HUES64 (cell line): Measurements from ENCODE around the gene TIMELESS. TPM values are rescaled to one million over a fixed set of nuclear protein-coding genes. Genes with fewer than 3 reads are reported as not detected.
"Not testable (repeated sequence)": the region's sequence is repeated elsewhere in the genome, so short reads cannot be mapped to it uniquely, and the experiment has no call there.

Experiments
- H3K27ac ChIP-seq: 2 replicates; pipeline ENCODE4 v1.7.0; 2013; ENCODE audit warnings: low read depth, low read length, inconsistent platforms
- H3K27me3 ChIP-seq: 2 replicates; pipeline ENCODE4 v1.6.1; 2013; ENCODE audit warnings: mild to moderate bottlenecking, low read length; ENCODE audit not compliant: insufficient read depth
- H3K36me3 ChIP-seq: 2 replicates; pipeline ENCODE4 v1.6.1; 2013; ENCODE audit warnings: mild to moderate bottlenecking, low read length; ENCODE audit not compliant: insufficient read depth
- H3K4me1 ChIP-seq: 2 replicates; pipeline ENCODE4 v1.6.1; 2013; ENCODE audit warnings: mild to moderate bottlenecking, low read length, moderate library complexity; ENCODE audit not compliant: insufficient read depth
- H3K4me3 ChIP-seq: 2 replicates; pipeline ENCODE4 v1.5.1; 2013; ENCODE audit warnings: mild to moderate bottlenecking, low read length, moderate library complexity
- H3K9ac ChIP-seq: 2 replicates; pipeline ENCODE4 v1.6.1; 2013; ENCODE audit warnings: mild to moderate bottlenecking, low read depth, low read length
- H3K9me3 ChIP-seq: 2 replicates; pipeline ENCODE4 v1.6.1; 2013; ENCODE audit warnings: low read depth, low read length; ENCODE audit not compliant: insufficient read depth
- WGBS: fragments of 150-250, 120-280 bp; methylation state at CpG from one replicate; pipeline ENCODE4 v1.1.7; 2013; ENCODE audit warnings: missing lambda C conversion rate; 5-methylcytosine and 5-hydroxymethylcytosine counted together
- polyA plus RNA-seq, 2 experiments: library from polyadenylated mRNA; stranded (reverse); fragments of 50-300 nt; gene quantifications; one replicate each; pipeline ENCODE4 v1.2.3, GENCODE V29; 2013

TIMELESS gene, protein sequence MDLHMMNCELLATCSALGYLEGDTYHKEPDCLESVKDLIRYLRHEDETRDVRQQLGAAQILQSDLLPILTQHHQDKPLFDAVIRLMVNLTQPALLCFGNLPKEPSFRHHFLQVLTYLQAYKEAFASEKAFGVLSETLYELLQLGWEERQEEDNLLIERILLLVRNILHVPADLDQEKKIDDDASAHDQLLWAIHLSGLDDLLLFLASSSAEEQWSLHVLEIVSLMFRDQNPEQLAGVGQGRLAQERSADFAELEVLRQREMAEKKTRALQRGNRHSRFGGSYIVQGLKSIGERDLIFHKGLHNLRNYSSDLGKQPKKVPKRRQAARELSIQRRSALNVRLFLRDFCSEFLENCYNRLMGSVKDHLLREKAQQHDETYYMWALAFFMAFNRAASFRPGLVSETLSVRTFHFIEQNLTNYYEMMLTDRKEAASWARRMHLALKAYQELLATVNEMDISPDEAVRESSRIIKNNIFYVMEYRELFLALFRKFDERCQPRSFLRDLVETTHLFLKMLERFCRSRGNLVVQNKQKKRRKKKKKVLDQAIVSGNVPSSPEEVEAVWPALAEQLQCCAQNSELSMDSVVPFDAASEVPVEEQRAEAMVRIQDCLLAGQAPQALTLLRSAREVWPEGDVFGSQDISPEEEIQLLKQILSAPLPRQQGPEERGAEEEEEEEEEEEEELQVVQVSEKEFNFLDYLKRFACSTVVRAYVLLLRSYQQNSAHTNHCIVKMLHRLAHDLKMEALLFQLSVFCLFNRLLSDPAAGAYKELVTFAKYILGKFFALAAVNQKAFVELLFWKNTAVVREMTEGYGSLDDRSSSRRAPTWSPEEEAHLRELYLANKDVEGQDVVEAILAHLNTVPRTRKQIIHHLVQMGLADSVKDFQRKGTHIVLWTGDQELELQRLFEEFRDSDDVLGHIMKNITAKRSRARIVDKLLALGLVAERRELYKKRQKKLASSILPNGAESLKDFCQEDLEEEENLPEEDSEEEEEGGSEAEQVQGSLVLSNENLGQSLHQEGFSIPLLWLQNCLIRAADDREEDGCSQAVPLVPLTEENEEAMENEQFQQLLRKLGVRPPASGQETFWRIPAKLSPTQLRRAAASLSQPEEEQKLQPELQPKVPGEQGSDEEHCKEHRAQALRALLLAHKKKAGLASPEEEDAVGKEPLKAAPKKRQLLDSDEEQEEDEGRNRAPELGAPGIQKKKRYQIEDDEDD
- polyA plus RNA-seq (2013, experiment 1 of 2): 63.8 TPM
- 62.1 TPM for polyA plus RNA-seq (2013, experiment 2 of 2)

- Histone ChIP-seq H3K4me1 (peaks cover 15% of the 10 kb centered on the region; the same call in 1 of the 2 replicates), H3K4me3 (peak within 1 kb of the TSS; percentile 85), H3K9ac (peak within 1 kb of the TSS; percentile 97), H3K36me3 (peaks cover 17% of the 10 kb centered on the region; the same call in 1 of the 2 replicates), H3K27ac (peak within 1 kb of the TSS; percentile 99), H3K9me3 (peaks cover 8% of the 10 kb centered on the region; the same call in 1 of the 2 replicates), H3K27me3 (no peaks in the 10 kb centered on the region)
- under 1% methylated on average over 57 of the region's 58 CpGs for WGBS
These were observed at the start of gene TIMELESS for GRCh38 chr12:56448860-56449621. Gene TIMELESS, minus strand, starts transcription at chr12:56449426. Its CDS starts 15,256 bp downstream, at chr12:56434170.

DNA sequence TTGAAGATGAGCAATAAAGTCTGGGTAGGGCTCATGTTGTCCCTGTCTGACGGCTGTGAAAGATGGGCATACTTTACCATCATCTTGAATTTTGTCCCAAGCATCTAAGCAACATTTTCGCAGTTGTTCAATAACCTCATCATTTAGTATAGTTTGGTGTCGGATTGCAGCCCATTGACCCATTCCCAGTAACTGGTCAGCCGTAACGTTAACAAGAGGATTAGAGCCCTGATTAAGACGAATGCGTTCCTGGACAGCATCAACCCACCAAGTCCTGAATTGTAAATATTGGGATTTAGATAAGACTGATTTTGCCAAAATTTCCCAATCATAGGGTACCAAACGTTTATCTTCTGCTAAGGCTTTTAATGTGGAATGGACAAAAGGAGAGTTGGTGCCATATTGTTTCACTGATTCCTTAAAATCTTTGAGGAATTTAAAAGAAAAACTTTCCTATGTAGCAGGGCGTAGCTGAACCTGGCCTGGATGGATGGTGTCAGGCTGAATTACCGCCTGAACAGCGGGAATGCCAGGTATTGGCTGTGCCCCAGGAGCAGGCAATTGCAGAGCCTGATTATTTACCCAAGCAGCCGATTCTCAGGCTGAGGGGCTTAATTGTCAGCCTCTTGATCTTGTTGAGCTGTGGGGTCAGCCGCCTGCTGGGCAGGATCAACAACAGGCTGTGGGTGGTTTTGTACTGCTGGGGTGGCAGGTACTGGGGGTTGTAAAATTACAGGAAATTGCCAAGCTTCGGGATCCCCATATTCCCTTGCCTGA is 49.1 kb upstream of the TIMELESS start:
- H3K9ac ChIP-seq, H3K4me1 ChIP-seq, H3K27ac ChIP-seq, H3K27me3 ChIP-seq, H3K36me3 ChIP-seq, H3K4me3 ChIP-seq: not testable (repeated sequence)
- H3K9me3 ChIP-seq: peaks cover 11% of the 10 kb centered on the region; the same call in 1 of the 2 replicates
- 65% methylated on average over 10 of the region's 14 CpGs for WGBS

- peaks cover 11% of the 10 kb centered on the region for H3K27me3 ChIP-seq
- 18% methylated on average over 12 of the region's 17 CpGs for WGBS
- not testable (repeated sequence) for H3K4me1 ChIP-seq, H3K27ac ChIP-seq, H3K36me3 ChIP-seq, H3K9ac ChIP-seq, H3K4me3 ChIP-seq
- peaks cover 11% of the 10 kb centered on the region; the same call in 1 of the 2 replicates for H3K9me3 ChIP-seq
These were observed 47.5 kb upstream of the TIMELESS start for GRCh38 chr12:56496704-56497103.

- WGBS: 94% methylated on average over 27 of the region's 27 CpGs
- H3K4me3 ChIP-seq, H3K27ac ChIP-seq, H3K36me3 ChIP-seq, H3K9ac ChIP-seq, H3K4me1 ChIP-seq: not testable (repeated sequence)
- H3K9me3 ChIP-seq: peaks cover 11% of the 10 kb centered on the region; the same call in 1 of the 2 replicates
- H3K27me3 ChIP-seq: peaks cover 29% of the 10 kb centered on the region
These were observed 45.3 kb upstream of the TIMELESS start for GRCh38 chr12:56494481-56494880.

DNA sequence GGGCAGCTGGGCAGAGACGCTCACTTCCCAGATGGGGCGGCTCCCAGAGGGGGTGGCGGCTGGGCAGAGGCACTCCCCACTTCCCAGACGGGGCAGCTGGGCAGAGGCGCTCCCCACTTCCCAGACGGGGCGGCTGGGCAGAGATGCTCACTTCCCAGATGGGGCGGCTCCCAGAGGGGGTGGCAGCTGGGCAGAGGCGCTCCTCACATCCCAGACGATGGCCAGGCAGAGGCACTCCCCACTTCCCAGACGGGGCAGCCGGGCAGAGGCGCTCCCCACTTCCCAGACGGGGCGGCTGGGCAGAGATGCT is 44.8 kb upstream of the TIMELESS start:
- WGBS: 93% methylated on average over 15 of the region's 15 CpGs
- not testable (repeated sequence) for H3K27ac ChIP-seq, H3K36me3 ChIP-seq, H3K4me3 ChIP-seq, H3K9ac ChIP-seq, H3K4me1 ChIP-seq
- Histone ChIP-seq H3K27me3 (peaks cover 31% of the 10 kb centered on the region), H3K9me3 (peaks cover 12% of the 10 kb centered on the region; the same call in 1 of the 2 replicates)

DNA sequence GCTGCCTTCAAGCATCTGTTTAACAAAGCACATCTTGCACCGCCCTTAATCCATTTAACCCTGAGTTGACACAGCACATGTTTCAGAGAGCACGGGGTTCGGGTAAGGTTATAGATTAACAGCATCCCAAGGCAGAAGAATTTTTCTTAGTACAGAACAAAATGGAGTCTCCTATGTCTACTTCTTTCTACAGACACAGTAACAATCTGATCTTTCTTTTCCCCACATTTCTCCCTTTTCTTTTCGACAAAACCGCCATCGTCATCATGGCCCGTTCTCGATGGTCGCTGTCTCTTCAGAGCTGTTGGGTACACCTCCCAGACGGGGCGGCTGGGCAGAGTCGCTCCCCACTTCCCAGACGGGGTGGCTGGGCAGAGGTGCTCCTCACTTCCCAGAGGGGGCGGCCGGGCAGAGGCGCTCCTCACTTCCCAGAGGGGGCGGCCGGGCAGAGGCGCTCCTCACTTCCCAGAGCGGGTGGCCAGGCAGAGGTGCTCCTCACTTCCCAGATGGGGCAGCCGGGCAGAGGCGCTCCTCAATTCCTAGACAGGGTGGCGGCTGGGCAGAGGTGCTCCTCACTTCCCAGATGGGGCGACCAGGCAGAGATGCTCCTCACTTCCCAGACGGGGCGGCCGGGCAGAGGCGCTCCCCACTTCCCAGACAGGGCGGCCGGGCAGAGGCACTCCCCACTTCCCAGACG is 44.3 kb upstream of the TIMELESS start:
- not testable (repeated sequence) for H3K4me1 ChIP-seq, H3K27ac ChIP-seq, H3K36me3 ChIP-seq, H3K4me3 ChIP-seq, H3K9ac ChIP-seq
- WGBS: 86% methylated on average over 31 of the region's 31 CpGs
- Histone ChIP-seq H3K27me3 (peaks cover 36% of the 10 kb centered on the region), H3K9me3 (peaks cover 17% of the 10 kb centered on the region; the same call in 1 of the 2 replicates)

DNA sequence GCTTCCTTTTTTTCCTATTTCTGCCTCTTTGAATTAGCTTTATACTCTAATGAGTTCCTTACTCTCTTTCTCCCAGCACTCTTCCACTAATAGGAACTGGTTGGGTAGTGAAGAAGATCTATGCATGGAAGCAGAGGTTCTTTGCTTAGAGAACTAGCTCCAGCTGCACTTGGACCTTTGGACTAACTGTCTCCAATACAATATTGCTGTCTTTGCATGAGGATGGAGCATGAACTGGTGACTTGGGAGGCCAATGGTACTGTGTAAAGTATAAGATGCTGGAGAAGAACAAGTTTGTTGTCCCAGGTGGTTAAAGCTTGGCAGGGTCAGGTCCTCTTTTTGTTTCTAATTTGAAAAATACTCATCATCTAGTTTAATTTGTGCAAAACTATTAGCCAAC is 41.1 kb upstream of the TIMELESS start:
- H3K9ac ChIP-seq: no peak overlapping the region
- H3K27ac ChIP-seq: no peak overlapping the region
- peaks cover 59% of the 10 kb centered on the region for H3K27me3 ChIP-seq
- no peaks in the 10 kb centered on the region for H3K36me3 ChIP-seq
- no peak overlapping the region for H3K4me3 ChIP-seq
- no peaks in the 10 kb centered on the region for H3K4me1 ChIP-seq
- peaks cover 12% of the 10 kb centered on the region; the same call in 1 of the 2 replicates for H3K9me3 ChIP-seq

DNA sequence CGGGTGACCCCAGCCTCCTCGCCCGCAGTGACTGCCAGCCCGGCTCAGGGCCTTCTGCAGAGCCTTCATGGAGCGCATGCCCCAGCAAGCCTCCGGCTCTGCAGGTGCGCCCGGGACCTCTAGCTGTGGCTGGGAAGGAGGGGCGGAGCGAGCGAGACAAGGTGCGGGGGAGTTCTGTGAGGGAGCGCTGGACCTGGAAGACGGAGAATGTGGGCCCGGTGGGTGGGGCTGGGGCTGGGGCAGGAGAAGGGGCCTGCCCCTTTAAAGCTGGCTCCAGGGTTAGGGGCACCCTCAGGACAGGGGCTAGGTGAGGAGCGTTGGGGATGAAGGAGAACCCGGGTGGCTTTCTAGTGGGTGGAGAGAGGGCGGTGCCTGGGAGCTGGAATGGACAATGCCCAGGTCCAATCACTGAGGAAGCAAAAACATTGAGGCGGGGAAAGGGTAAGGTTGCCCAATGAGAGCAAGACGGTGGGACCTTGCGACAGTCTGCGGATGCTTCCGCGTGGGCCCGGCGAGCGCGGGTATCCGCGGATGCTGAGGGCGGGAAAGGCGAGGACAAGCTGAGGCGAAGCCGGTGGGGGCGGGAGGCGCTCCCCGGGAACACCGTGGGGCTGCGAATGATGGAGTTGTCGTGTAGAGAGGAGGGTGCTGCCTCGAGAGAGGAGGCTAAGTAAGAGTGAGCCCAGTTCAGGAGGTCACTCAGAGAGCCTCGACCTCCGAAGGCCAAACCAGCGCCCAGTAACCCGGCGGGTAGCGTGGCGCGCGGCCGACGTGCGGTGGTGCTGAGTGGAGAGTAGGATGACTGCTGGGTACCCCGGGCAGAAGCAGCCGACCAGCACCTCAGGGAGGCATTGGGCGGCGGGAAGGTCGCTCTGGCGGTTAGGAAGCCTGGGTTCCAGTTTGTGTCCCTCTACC is 39.1 kb upstream of the TIMELESS start, which contains the start of gene GLS2:
Gene GLS2 (minus strand): TSS at position 121 of the 915 bp plus-strand sequence. CDS start 43 bp downstream, at position 78.
- Histone ChIP-seq H3K4me1 (no peaks in the 10 kb centered on the region), H3K9ac (peak within 1 kb of the TSS; percentile 16), H3K27me3 (peaks cover 59% of the 10 kb centered on the region), H3K9me3 (peaks cover 6% of the 10 kb centered on the region; the same call in 1 of the 2 replicates), H3K4me3 (peak within 1 kb of the TSS; percentile 72), H3K36me3 (no peaks in the 10 kb centered on the region), H3K27ac (no peak within 1 kb of the TSS)
- WGBS: 25% methylated on average over 59 of the region's 59 CpGs
